GM12875 (cell line): ENCODE measurements around the gene TMBIM4.

ENCODE experiments used
- H3K4me3 ChIP-seq: one replicate; pipeline ENCODE4 v1.5.1; 2011; ENCODE audit warnings: low read depth, low read length, control low read depth
- TF ChIP-seq, protein P1 (sequence below): IDR thresholded peaks from 2 replicates; pipeline ENCODE4 v1.5.1; 2011; ENCODE audit warnings: low read depth, mild to moderate bottlenecking, control low read depth, inconsistent platforms, low read length, moderate library complexity, borderline replicate concordance; ENCODE audit not compliant: insufficient read depth

TMBIM4 gene

DNA sequence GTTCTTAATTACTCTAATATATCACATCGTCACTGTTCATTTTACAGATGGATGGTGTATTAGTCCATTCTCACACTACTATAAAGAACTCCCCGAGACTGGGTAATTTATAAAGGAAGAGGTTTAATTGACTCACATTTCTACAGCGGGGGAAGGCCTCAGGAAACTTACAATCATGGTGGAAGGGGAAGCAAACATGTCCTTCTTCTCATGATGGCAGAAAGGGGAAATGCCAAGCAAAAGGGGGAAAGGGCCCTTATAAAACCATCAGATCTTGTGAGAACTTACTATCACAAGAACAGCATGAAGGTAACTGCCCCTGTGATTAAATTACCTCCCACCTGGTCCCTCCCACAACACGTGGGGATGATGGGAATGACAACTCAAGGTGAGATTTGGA is 6.5 kb downstream of the TMBIM4 start:
- H3K4me3 ChIP-seq, result no peak overlapping the region
- TF ChIP-seq, protein P1, sequence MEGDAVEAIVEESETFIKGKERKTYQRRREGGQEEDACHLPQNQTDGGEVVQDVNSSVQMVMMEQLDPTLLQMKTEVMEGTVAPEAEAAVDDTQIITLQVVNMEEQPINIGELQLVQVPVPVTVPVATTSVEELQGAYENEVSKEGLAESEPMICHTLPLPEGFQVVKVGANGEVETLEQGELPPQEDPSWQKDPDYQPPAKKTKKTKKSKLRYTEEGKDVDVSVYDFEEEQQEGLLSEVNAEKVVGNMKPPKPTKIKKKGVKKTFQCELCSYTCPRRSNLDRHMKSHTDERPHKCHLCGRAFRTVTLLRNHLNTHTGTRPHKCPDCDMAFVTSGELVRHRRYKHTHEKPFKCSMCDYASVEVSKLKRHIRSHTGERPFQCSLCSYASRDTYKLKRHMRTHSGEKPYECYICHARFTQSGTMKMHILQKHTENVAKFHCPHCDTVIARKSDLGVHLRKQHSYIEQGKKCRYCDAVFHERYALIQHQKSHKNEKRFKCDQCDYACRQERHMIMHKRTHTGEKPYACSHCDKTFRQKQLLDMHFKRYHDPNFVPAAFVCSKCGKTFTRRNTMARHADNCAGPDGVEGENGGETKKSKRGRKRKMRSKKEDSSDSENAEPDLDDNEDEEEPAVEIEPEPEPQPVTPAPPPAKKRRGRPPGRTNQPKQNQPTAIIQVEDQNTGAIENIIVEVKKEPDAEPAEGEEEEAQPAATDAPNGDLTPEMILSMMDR, result no peak

DNA sequence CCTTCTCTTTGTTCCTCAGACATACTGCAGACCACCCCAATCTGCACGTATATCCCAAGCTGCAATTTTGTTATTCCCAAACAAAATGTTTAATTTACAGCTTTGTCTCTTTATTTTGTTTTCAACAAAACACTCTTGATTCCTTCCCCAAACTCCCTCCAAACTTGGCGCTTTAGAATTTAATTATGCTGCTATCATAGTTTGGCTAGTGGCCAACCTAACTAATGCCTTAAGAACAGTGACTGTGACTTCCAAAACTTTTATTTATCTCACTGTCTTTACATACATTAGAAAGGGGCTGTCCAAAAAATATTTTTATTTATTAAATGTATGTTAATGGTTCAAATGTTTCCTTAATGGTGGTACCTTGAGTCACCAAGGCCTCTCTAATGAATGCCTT is 7.1 kb downstream of the TMBIM4 start:
- no peak overlapping the region for H3K4me3 ChIP-seq
- TF ChIP-seq, protein P1, result no peak

DNA sequence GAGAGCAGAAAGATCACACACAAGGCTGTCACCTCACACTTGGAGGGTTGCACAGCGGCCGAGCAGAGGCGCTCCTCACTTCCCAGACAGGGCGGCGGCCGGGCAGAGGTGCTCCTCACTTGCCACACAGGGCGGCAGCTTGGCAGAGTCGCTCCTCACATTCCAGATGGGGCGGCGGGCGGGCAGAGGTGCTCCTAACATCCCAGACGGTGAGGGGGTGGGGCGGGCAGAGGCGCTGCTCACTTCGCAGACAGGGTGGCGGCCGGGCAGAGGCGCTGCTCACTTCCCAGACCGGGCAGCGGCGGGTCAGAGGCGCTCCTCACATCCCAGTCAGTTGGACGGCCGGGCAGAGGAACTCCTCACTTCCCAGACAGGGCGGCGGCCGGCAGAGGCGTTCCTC is 9.1 kb downstream of the TMBIM4 start:
- TF ChIP-seq, protein P1, result no peak
- no peak overlapping the region for H3K4me3 ChIP-seq

- no peak overlapping the region for H3K4me3 ChIP-seq
- TF ChIP-seq, protein P1, result no peak
Observed at GRCh38 chr12:66159123-66159522, 10.7 kb downstream of the TMBIM4 start.

DNA sequence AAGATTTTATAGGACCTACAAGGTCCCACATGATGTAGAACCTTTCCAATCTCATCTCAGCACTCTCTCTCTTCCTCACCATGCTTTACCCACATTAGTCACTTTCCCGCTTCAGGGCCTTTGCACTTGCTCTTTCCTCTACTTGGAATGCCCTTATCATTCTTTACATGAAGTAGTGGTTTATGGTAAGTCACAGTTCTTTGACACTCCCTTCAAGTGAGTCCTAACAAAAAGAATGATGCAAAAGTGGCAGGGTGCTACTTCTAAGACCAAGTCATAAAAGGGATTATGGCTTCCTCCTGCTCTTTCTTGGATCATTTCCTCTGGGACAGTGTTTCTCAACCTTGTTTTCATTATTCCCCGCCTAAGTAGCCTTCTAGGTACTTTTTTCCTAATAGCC is 13.1 kb downstream of the TMBIM4 start:
- TF ChIP-seq, protein P1, result no peak
- H3K4me3 ChIP-seq, result no peak overlapping the region

GRCh38 chr12:66154776-66155175 is 15.0 kb downstream of the TMBIM4 start:
- TF ChIP-seq, protein P1, result no peak
- no peak overlapping the region for H3K4me3 ChIP-seq

DNA sequence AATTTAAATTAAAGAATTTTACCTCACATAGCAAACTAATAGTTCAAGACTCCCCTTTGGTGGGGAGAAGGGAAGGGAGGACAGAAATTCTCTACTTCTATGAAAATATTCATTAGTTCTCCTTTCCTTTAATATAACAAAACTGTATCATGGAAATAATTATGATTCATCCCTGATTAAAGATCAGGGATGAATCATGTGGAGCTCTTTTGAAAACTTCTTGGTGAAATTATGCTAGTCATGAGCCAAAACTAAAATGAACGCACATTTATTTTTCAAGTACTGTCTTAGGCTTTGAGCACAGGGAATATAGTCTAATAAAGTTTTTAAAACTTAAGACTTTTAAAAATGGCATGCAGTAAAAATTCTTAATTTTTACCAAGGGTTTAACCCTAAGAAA is 17.1 kb downstream of the TMBIM4 start:
- H3K4me3 ChIP-seq, result no peak overlapping the region
- TF ChIP-seq, protein P1, result no peak
